ENCODE measurements around the gene ITGAX. TPM values are rescaled to one million over a fixed set of nuclear protein-coding genes. Genes with fewer than 3 reads are reported as not detected.

Gene ITGAX
- total and polyA plus RNA-seq, 7 donors, result 0.34 to 2.6 (median 1.7) TPM

- Histone ChIP-seq H3K9me3 (no peaks in the 10 kb centered on the region), H3K4me3 (no peak overlapping the region), H3K27ac (peak overlapping the region; percentile 99), H3K27me3 (ENCODE audit: insufficient read depth in 3 of 3, low read length in 2 of 3) (no peaks in the 10 kb centered on the region), H3K36me3 (ENCODE audit: insufficient read depth in 1 of 2, low read depth in 1 of 2) (peaks cover 0 to 13% of the 10 kb centered on the region in 2 donors), H3K4me1 (peaks cover 42% of the 10 kb centered on the region)
- no peak for ATAC-seq
- TF ChIP-seq, protein P1, sequence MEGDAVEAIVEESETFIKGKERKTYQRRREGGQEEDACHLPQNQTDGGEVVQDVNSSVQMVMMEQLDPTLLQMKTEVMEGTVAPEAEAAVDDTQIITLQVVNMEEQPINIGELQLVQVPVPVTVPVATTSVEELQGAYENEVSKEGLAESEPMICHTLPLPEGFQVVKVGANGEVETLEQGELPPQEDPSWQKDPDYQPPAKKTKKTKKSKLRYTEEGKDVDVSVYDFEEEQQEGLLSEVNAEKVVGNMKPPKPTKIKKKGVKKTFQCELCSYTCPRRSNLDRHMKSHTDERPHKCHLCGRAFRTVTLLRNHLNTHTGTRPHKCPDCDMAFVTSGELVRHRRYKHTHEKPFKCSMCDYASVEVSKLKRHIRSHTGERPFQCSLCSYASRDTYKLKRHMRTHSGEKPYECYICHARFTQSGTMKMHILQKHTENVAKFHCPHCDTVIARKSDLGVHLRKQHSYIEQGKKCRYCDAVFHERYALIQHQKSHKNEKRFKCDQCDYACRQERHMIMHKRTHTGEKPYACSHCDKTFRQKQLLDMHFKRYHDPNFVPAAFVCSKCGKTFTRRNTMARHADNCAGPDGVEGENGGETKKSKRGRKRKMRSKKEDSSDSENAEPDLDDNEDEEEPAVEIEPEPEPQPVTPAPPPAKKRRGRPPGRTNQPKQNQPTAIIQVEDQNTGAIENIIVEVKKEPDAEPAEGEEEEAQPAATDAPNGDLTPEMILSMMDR (IDR thresholded peaks at IDR 0.05), result no peak
- 27 to 74% (median 40%) methylated on average over 3 of the region's 3 CpGs for WGBS, 3 donors
- no peak for DNase-seq
- intact Hi-C loops (cut with DNase I), result no loop called here
Measured at GRCh38 chr16:31429796-31430195, 74.8 kb downstream of the ITGAX start.

- no peak for ATAC-seq
Measured at GRCh38 chr16:31430380-31431052, 75.5 kb downstream of the ITGAX start.

More at GRCh38 chr16:31430380-31431052, 75.5 kb downstream of the ITGAX start:
- H3K27me3 ChIP-seq (ENCODE audit: insufficient read depth in 3 of 3, low read length in 2 of 3), result no peaks in the 10 kb centered on the region
- H3K27ac ChIP-seq, result peak overlapping the region; percentile 99
- intact Hi-C loops (cut with DNase I), result no loop called here
- WGBS, 3 donors, result 42 to 57% (median 51%) methylated on average over 5 of the region's 5 CpGs
- TF ChIP-seq, protein P1 (IDR thresholded peaks at IDR 0.05), result no peak
- H3K4me3 ChIP-seq, result no peak overlapping the region
- no peaks in the 10 kb centered on the region for H3K9me3 ChIP-seq
- H3K4me1 ChIP-seq, result peaks cover 41% of the 10 kb centered on the region
- no peak for DNase-seq
- H3K36me3 ChIP-seq (ENCODE audit: insufficient read depth in 1 of 2, low read depth in 1 of 2), result peaks cover 0 to 9% of the 10 kb centered on the region in 2 donors

Other genes with a start within 250 kb of the ITGAX start
- gene BCKDK, start 246.8 kb upstream of the ITGAX start, total RNA-seq, result 10 to 100 TPM; 36.7 to 72.8 (median 55.4) TPM
- gene BCKDK, start 246.8 kb upstream of the ITGAX start, polyA plus RNA-seq, result 10 to 100 TPM; 46.6 to 58.6 (median 47.3) TPM
- 10 to 100 TPM; 39.9 to 75.4 (median 61.2) TPM for gene KAT8, start 237.5 kb upstream of the ITGAX start, total RNA-seq
- gene KAT8, start 237.5 kb upstream of the ITGAX start, polyA plus RNA-seq, result 10 to 100 TPM; 36.1 to 56.7 (median 51.2) TPM
- gene PRSS8, start 219.4 kb upstream of the ITGAX start, total RNA-seq, result not detected
- gene PRSS8, start 219.4 kb upstream of the ITGAX start, polyA plus RNA-seq, result under 1 TPM in 2 of 3 donors, not detected in 1; 0.07 to 0.22 TPM
- 1 to 10 TPM in 1 of 4 donors, under 1 TPM in 3; 0.47 to 1.1 (median 0.67) TPM for gene PRSS36, start 205.1 kb upstream of the ITGAX start, total RNA-seq
- gene PRSS36, start 205.1 kb upstream of the ITGAX start, polyA plus RNA-seq, result 1 to 10 TPM in 2 of 3 donors, under 1 TPM in 1; 0.24 to 1.7 (median 1.3) TPM
- 100 to 1,000 TPM; 133 to 246 (median 160) TPM for gene FUS, start 175.0 kb upstream of the ITGAX start, total RNA-seq
- gene FUS, start 175.0 kb upstream of the ITGAX start, polyA plus RNA-seq, result 100 to 1,000 TPM; 117 to 185 (median 159) TPM
- gene PYCARD, start 152.4 kb upstream of the ITGAX start, total RNA-seq, result 1 to 10 TPM; 2.6 to 3.2 (median 3.0) TPM
- gene PYCARD, start 152.4 kb upstream of the ITGAX start, polyA plus RNA-seq, result 1 to 10 TPM; 2.1 to 4.9 (median 3.4) TPM
- gene TRIM72, start 141.1 kb upstream of the ITGAX start, total RNA-seq, result 100 to 1,000 TPM; 155 to 236 (median 229) TPM
- gene TRIM72, start 141.1 kb upstream of the ITGAX start, polyA plus RNA-seq, result 100 to 1,000 TPM in 1 of 3 donors, 10 to 100 TPM in 2; 62.9 to 132 (median 64.8) TPM
- gene PYDC1, start 138.0 kb upstream of the ITGAX start, total RNA-seq, result not detected
- gene PYDC1, start 138.0 kb upstream of the ITGAX start, polyA plus RNA-seq, result not detected
- gene ITGAM, start 95.2 kb upstream of the ITGAX start, total RNA-seq, result 1 to 10 TPM; 3.2 to 5.9 (median 3.9) TPM
- 1 to 10 TPM in 2 of 3 donors, under 1 TPM in 1; 0.52 to 2.5 (median 1.4) TPM for gene ITGAM, start 95.2 kb upstream of the ITGAX start, polyA plus RNA-seq
- under 1 TPM in 2 of 4 donors, not detected in 2; 0.07 to 0.42 TPM for gene ITGAD, start 38.2 kb downstream of the ITGAX start, total RNA-seq
- gene ITGAD, start 38.2 kb downstream of the ITGAX start, polyA plus RNA-seq, result under 1 TPM in 2 of 3 donors, not detected in 1; 0.01 to 0.05 TPM
- 1,000 to 10,000 TPM; 1,027 to 1,232 (median 1,156) TPM for gene COX6A2, start 73.2 kb downstream of the ITGAX start, total RNA-seq
- gene COX6A2, start 73.2 kb downstream of the ITGAX start, polyA plus RNA-seq, result 1,000 to 10,000 TPM; 1,633 to 3,792 (median 3,386) TPM
- 1 to 10 TPM in 1 of 4 donors, under 1 TPM in 3; 0.32 to 1.8 (median 0.93) TPM for gene ZNF843, start 87.6 kb downstream of the ITGAX start, total RNA-seq
- 1 to 10 TPM in 1 of 3 donors, under 1 TPM in 2; 0.17 to 1.5 (median 0.30) TPM for gene ZNF843, start 87.6 kb downstream of the ITGAX start, polyA plus RNA-seq
- 10 to 100 TPM; 10.1 to 18.7 (median 13.1) TPM for gene ARMC5, start 104.3 kb downstream of the ITGAX start, total RNA-seq
- gene ARMC5, start 104.3 kb downstream of the ITGAX start, polyA plus RNA-seq, result 10 to 100 TPM in 1 of 3 donors, 1 to 10 TPM in 2; 6.5 to 11.7 (median 8.5) TPM
- gene TGFB1I1, start 117.0 kb downstream of the ITGAX start, total RNA-seq, result 10 to 100 TPM in 1 of 4 donors, 1 to 10 TPM in 3; 8.3 to 11.5 (median 8.7) TPM
- gene TGFB1I1, start 117.0 kb downstream of the ITGAX start, polyA plus RNA-seq, result 1 to 10 TPM; 4.5 to 7.0 (median 5.0) TPM
- not detected for gene SLC5A2, start 127.9 kb downstream of the ITGAX start, total RNA-seq
- gene SLC5A2, start 127.9 kb downstream of the ITGAX start, polyA plus RNA-seq, result under 1 TPM; 0.08 to 0.35 (median 0.26) TPM
- 10 to 100 TPM in 3 of 4 donors, 1 to 10 TPM in 1; 6.9 to 16.2 (median 11.9) TPM for gene RUSF1, start 153.2 kb downstream of the ITGAX start, total RNA-seq
- 10 to 100 TPM in 1 of 3 donors, 1 to 10 TPM in 2; 8.1 to 12.0 (median 9.9) TPM for gene RUSF1, start 153.2 kb downstream of the ITGAX start, polyA plus RNA-seq
- gene AHSP, start 172.7 kb downstream of the ITGAX start, total RNA-seq, result 1 to 10 TPM in 1 of 4 donors, not detected in 3; 3.5 TPM
- gene AHSP, start 172.7 kb downstream of the ITGAX start, polyA plus RNA-seq, result not detected

Data from psoas muscle (tissue), 8 donors.